ENCODE measurements around the gene TTLL11. TPM values are rescaled to one million over a fixed set of nuclear protein-coding genes. Genes with fewer than 3 reads are reported as not detected.

Gene TTLL11
- total RNA-seq, 6 experiments from 2014 or later: 3.2 to 5.2 (median 4.1) TPM

- TF ChIP-seq CTCF (IDR thresholded peaks at IDR 0.05): no peak
- no peak for TF ChIP-seq POLR2A (IDR thresholded peaks at IDR 0.05)
- 53% methylated on average over 8 of the region's 12 CpGs for WGBS (ENCODE audit: insufficient coverage, low coverage, low lambda C conversion rate, missing lambda C conversion rate)
- Histone ChIP-seq H3K4me3 (no peak overlapping the region), H3K9me3 (no peaks in the 10 kb centered on the region), H3K4me1 (peaks cover 0 to 23% (median 8%) of the 10 kb centered on the region in 4 donors), H3K36me3 (no peaks in the 10 kb centered on the region), H3K27ac (no peak overlapping the region), H3K27me3 (no peaks in the 10 kb centered on the region)
- intact Hi-C loops (cut with DNase I): no loop called here
- no peak for DNase-seq
- no peak for ATAC-seq
Measured at GRCh38 chr9:121807069-121807822, 285.9 kb downstream of the TTLL11 start.

GRCh38 chr9:121802753-121803152 is 290.4 kb downstream of the TTLL11 start:
- no peak for DNase-seq

GRCh38 chr9:121801579-121801978 is 291.5 kb downstream of the TTLL11 start:
- DNase-seq (no peak), ATAC-seq (no peak)
- intact Hi-C loops (cut with DNase I): no loop called here
- Histone ChIP-seq H3K27ac (no peak overlapping the region), H3K4me3 (no peak overlapping the region), H3K27me3 (no peaks in the 10 kb centered on the region), H3K4me1 (no peaks in the 10 kb centered on the region), H3K9me3 (no peaks in the 10 kb centered on the region), H3K36me3 (no peaks in the 10 kb centered on the region)
- WGBS (ENCODE audit: insufficient coverage, low coverage, low lambda C conversion rate, missing lambda C conversion rate): 67% methylated on average over 3 of the region's 3 CpGs
- no peak for TF ChIP-seq CTCF (IDR thresholded peaks at IDR 0.05)

More at GRCh38 chr9:121802753-121803152, 290.4 kb downstream of the TTLL11 start:
- Histone ChIP-seq H3K27ac (no peak overlapping the region), H3K4me1 (no peaks in the 10 kb centered on the region), H3K4me3 (no peak overlapping the region), H3K27me3 (no peaks in the 10 kb centered on the region), H3K9me3 (no peaks in the 10 kb centered on the region), H3K36me3 (no peaks in the 10 kb centered on the region)
- intact Hi-C loops (cut with DNase I): no loop called here
- TF ChIP-seq CTCF (IDR thresholded peaks at IDR 0.05) (no peak), POLR2A (IDR thresholded peaks at IDR 0.05) (no peak)
- 77% methylated on average over 5 of the region's 5 CpGs for WGBS (ENCODE audit: insufficient coverage, low coverage, low lambda C conversion rate, missing lambda C conversion rate)
- no peak for ATAC-seq

- no peaks in the 10 kb centered on the region for H3K36me3 ChIP-seq
- DNase-seq: no peak
- H3K27me3 ChIP-seq: no peaks in the 10 kb centered on the region
- intact Hi-C loops (cut with DNase I): no loop called here
- no peak for ATAC-seq
- 90% methylated on average over 10 of the region's 10 CpGs for WGBS (ENCODE audit: insufficient coverage, low coverage, low lambda C conversion rate, missing lambda C conversion rate)
- H3K27ac ChIP-seq: no peak overlapping the region
- no peak overlapping the region for H3K4me3 ChIP-seq
- no peaks in the 10 kb centered on the region for H3K9me3 ChIP-seq
- TF ChIP-seq POLR2A (IDR thresholded peaks at IDR 0.05) (no peak), CTCF (IDR thresholded peaks at IDR 0.05) (no peak)
- H3K4me1 ChIP-seq: no peaks in the 10 kb centered on the region
Measured at GRCh38 chr9:121800376-121800775, 292.7 kb downstream of the TTLL11 start.

Data from right lobe of liver (tissue), 6 donors.